ENCODE results near the gene MPHOSPH8.
"Not testable (repeated sequence)": the region's sequence is repeated elsewhere in the genome, so short reads cannot be mapped to it uniquely, and the experiment has no call there.

The MPHOSPH8 gene

DNA sequence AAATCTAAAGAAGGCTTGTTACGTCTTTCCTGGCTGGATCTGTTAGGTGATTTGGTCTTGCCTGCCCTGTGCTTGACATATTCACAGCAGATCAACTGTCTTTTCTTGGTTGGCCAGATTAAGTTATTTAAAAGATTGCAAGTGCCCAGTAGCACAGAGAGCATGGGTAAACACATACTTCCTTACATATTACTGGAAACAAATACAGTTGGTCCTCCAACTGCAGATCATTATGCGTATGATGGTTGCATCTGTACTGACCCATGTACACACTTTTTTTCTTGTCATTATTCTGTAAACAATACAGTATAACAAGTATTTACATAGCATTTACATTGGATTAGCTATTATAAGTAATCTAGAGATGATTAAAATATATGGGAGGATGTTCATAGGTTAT is 9.2 kb upstream of the MPHOSPH8 start:
- DNase-seq (ENCODE audit: low spot score), result no peak

GRCh38 chr13:19632915-19633478 is 462 bp upstream of the MPHOSPH8 start:
- DNase-seq (ENCODE audit: low spot score), result no peak

GRCh38 chr13:19634256-19634740 is 839 bp downstream of the MPHOSPH8 start:
- no peak for DNase-seq (ENCODE audit: low spot score)

DNA sequence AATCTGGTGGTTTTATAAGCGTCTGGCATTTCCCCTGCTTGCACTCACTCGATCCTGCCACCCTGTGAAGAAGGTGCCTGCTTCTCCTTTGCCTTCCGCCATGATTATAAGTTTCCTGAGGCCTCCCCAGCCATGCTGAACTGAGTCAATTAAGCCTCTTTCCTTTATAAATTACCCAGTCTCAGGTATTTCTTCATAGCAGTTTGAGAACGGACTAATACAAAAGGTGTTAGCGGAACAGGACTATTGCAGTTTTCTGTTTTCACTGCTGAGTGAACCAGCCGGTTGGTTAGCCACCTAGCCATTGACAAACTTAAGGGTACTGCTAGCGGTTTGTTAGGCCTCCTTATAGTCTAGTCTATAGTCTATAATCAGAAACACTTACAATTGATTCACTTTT is 2.5 kb downstream of the MPHOSPH8 start:
- not testable (repeated sequence) for DNase-seq (ENCODE audit: low spot score)

GRCh38 chr13:19643652-19644051 is 10.2 kb downstream of the MPHOSPH8 start:
- no peak for DNase-seq (ENCODE audit: low spot score)

GRCh38 chr13:19645000-19645399 is 11.5 kb downstream of the MPHOSPH8 start:
- no peak for DNase-seq (ENCODE audit: low spot score)

DNA sequence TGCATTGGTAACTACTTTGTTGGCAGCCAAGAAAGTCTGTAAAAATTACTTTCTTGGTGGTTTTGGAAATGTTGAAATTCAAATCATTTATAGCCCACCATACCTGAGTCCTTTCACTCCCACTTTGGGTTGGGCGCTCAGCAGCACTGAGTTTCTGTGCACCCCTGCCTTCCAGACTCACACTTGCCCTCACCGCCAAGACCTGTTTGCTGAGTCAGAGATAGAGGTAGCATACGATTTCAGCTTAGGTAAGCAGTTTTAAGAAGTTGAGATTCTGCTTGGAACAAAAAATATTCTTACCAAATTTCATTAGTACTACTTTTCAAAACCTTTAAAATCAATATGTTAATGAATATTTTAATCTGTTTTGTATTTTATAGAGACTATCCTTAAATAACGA is 12.6 kb downstream of the MPHOSPH8 start:
- DNase-seq (ENCODE audit: low spot score), result no peak

DNA sequence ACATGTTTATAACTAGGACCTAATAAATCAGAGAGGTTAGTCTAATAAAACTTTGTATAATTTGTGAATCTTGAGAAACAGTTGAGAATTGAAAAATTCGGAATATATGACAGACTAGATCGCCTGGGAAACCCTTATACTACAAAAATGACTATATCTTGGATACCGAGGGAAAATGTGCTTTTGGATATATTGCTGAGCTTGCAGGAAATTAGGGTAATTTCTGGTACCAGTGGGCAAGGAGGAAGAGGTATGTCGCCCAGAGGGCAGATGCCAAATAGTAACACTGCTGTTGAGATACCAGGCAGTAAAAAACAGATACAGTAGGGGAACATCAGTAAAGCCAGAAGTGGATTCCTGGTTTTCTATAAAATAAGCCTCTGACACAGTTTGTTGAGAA is 17.3 kb downstream of the MPHOSPH8 start:
- no peak for DNase-seq (ENCODE audit: low spot score)

DNA sequence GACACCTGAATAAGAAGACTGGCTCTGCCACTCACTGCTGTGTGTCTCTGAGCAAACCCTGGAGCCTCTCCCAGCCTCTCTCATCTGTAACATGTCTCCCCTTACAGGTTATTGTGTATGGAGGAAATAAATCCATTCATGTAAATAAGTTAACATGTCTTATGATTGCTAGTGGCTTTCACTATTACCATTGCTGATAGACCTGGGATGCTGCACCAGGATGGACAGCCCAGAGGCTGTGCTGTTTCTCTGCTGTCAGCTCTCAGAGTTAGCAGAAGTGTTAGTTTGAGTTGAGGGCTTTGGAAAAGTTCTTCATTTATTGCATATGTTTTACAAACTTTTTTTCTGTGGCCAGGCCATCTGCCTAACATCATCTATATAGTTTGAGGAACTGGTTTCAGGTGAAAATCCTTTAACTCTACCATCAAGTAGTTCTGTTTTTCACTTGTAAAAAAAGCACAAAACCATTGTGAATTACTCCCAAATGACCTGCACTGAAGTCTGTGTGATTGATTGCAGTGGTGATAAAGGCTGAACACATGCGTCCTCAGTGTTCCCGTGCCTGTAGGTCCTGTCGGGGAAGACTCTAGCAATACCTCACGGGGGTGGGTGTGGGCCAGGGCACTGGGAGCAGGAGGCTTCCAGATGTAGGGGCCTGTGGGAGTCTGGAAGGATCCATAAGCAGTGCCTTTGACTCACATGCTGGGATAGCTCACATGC is 24.6 kb downstream of the MPHOSPH8 start:
- DNase-seq (ENCODE audit: low spot score), result no peak

- DNase-seq (ENCODE audit: low spot score), result no peak
Observed at GRCh38 chr13:19658831-19659230, 25.4 kb downstream of the MPHOSPH8 start.

DNA sequence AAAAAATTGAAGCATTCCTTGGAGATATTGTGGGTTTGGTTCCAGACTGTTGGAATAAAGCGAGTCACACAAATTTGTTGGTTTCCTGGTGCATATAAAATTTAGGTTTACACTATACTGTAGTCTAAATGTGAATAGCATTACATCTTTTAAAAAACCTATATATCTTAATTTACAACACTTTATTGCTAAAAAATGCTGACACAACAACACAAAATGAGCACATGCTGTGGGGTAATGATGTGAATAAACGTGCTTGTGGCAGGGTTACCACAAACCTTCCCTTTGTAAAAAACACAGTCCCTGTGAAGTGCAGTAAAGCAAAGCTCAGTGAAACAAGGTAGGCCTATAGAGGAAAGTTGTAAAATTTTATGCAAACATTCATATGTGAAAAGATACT is 27.7 kb downstream of the MPHOSPH8 start:
- DNase-seq (ENCODE audit: low spot score), result no peak

GRCh38 chr13:19661561-19661960 is 28.1 kb downstream of the MPHOSPH8 start:
- DNase-seq (ENCODE audit: low spot score), result no peak

- no peak for DNase-seq (ENCODE audit: low spot score)
Observed at GRCh38 chr13:19663416-19663979, 30.0 kb downstream of the MPHOSPH8 start.

DNA sequence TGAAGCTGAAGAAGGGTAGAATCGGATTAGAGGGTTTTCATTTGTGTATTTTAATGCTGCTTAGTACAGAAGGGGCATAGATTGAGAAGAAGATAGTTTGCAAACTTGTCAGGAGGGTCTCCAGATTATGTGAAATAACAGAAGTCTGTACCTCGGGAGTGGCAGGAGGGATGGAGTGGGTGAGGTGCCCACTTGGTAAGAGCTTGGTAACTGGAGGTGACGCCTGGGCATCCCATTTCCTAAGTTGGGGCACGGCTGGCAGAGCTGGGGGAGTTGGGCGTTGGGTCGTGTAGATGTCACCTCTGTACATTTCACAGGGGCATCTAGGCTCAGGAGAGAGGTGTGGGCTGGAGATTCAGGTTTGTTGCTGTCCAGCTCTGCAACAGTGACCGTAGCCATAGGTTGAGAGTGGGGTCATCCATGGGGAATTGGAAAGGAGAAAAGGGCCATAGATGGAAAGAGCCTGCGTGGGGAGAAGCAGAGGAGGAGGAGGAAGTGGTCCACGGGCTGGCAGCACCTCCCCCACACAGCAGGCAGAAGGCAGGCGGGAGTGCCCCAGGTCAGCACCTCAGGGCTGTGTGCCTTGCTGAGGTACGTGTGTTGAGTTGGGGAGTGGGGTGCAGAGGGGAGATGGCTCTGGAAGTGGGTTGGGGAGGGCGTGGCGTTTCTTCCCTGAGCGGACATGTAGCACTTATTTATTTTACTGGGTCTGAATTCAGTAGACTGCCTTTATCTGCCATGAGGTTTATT is 31.2 kb downstream of the MPHOSPH8 start:
- DNase-seq (ENCODE audit: low spot score), result no peak

- DNase-seq (ENCODE audit: low spot score), result no peak
Observed at GRCh38 chr13:19665427-19665859, 32.0 kb downstream of the MPHOSPH8 start.

GRCh38 chr13:19668778-19669177 is 35.3 kb downstream of the MPHOSPH8 start:
- no peak for DNase-seq (ENCODE audit: low spot score)

- DNase-seq (ENCODE audit: low spot score), result no peak
Observed at GRCh38 chr13:19670147-19670546, 36.7 kb downstream of the MPHOSPH8 start.

DNA sequence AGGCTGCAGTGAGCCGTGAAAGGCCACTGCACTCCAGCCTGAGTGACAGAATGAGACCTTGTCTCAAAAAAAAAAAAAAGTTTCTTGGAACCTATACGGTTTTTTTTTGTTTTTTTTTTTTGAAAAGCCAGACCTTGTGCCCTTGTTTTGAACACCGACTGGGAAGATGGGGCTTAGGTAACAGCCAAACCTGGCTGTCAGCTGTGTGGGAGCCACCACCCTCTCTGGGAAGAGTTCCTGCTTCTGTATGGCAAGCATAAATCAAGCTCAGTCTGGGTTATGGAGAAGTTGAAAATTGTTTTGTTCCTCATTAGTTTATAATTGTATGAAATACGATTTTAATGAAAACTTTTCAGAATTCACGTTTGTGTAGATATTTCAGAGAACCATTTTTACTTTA is 39.5 kb downstream of the MPHOSPH8 start:
- no peak for DNase-seq (ENCODE audit: low spot score)

DNA sequence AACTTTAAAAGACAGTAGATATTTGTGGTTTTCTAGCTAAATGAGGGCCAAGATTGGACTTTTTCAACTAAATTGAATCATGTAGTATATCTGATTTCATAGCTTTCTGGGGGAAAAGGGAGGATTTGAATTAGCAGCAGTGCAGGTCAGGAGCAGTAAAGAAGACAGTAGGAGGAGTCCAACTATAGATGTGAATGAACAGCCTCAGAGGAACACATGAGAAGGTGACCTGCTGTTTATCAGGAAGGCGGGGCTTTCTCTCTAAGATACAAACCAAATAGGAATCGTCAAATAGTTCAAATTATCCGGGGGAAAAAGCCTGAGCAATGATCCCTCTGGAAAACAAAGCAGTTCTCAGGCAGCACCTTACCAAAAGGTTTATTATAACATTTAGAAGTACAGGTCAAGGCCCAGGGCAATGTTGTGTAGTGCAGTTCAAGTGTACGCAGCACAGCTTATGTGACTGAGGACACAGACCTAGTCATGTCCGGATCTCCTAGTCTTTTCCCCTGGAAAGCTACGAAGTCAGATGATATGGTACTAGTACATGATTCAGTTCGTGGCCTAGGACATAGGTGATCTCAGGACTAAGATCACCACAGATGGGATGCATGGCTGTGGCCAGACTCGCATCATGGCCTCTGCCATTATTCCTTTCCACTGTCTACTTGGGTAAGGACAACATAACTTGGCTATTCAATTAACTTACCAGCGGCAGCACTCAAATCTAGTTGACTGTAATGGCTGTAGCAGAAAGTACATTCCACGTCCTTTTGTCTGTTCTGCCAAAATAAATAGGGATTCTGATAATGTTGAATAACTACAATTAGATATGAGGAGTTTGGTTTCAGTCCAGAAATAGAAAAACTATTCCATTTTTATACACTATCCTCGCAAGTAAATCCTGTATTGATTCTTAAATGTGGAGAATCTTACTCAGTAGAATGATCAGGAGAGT is 40.3 kb downstream of the MPHOSPH8 start:
- DNase-seq (ENCODE audit: low spot score), result no peak

GRCh38 chr13:19674898-19675297 is 41.4 kb downstream of the MPHOSPH8 start:
- DNase-seq (ENCODE audit: low spot score), result no peak

DNA sequence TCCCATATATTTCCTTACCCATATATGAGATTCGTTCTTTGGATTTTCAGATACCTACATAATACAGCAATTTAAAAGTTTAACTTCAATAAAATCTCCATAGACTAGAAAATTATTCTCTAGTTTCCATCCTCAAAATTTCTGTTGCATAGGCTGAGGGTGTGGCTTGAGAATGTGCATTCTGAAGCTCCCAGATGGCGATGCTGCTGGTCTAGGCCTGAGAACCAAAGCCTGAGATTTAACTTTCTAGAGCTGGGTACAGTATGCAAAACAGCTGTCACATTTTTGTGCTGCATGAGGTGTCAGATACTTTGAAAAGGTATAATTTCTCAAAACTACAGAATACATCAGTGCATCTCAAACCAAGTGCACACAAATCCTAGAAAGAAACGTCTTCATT is 42.7 kb downstream of the MPHOSPH8 start:
- no peak for DNase-seq (ENCODE audit: low spot score)

Measured in SK-N-DZ (cell line).